Kasumi-1 (cell line): ENCODE measurements around the gene MGAT1.
"Not testable (repeated sequence)": the region's sequence is repeated elsewhere in the genome, so short reads cannot be mapped to it uniquely, and the experiment has no call there.

Experiments used
- DNase-seq, 2 experiments: peaks; one replicate each; lab custom pipeline; 2025; lab: John Stamatoyannopoulos, UW

The MGAT1 gene

GRCh38 chr5:180804129-180804618 lies 1.6 kb upstream of the MGAT1 start:
- no peak for DNase-seq

GRCh38 chr5:180803181-180804128 lies 849 bp upstream of the MGAT1 start:
- peak; percentile 90 to 91 for DNase-seq

DNA sequence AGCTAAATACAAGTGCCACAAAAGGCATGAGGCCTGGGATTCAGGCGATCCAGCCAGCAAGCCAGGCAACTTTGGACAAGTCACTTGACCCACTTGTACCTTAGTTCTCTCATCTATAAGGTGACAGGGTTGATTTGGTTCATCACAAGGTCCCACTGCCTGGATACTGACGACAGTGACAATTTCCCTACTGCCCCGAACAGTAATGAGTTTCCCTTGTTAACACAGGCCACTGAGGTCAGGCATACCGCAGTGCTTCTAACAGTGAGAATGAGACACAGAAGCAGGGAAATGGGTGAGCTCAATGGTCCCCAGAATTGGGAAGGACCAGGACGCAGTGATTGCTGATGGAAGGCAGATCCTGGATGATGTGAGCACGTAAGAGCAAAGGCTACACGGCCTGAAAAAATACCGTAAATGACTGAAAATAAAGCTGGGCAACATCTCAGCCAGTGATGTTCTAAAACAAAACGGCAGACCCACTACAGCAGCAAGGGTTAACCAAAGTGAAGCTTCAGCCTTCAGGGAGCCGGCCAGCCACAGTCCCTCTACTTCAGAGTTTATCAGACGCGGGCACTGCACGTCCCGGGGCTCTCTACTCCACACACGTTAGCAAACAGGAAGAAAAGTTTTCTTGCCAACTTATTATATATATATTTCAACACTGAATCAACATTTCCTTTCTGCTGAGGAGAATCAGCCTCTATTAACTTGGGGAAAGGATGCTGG lies 846 bp downstream of the MGAT1 start:
- DNase-seq: no peak

GRCh38 chr5:180799902-180800801 lies 2.5 kb downstream of the MGAT1 start:
- DNase-seq: no peak

GRCh38 chr5:180799194-180799593 lies 3.4 kb downstream of the MGAT1 start:
- no peak for DNase-seq

DNA sequence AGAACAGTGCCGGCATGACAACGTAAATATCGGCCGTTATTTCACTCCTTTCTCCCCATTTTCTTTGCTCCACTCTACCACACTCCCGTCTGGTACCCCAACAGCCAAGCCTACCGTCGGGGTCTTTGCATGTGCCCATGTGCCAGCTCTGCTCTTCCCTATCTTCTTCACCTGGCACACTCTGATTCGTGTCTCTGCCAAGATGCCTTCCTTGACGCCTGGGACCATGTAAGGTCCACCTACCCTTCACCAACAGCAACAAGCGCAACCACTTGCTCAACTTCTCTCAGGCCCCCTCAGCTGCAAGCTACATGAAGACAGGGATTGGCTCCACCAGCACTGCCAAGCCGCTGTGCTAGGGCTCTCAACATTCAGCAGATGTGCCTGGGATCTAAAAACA lies 4.4 kb downstream of the MGAT1 start:
- no peak for DNase-seq

DNA sequence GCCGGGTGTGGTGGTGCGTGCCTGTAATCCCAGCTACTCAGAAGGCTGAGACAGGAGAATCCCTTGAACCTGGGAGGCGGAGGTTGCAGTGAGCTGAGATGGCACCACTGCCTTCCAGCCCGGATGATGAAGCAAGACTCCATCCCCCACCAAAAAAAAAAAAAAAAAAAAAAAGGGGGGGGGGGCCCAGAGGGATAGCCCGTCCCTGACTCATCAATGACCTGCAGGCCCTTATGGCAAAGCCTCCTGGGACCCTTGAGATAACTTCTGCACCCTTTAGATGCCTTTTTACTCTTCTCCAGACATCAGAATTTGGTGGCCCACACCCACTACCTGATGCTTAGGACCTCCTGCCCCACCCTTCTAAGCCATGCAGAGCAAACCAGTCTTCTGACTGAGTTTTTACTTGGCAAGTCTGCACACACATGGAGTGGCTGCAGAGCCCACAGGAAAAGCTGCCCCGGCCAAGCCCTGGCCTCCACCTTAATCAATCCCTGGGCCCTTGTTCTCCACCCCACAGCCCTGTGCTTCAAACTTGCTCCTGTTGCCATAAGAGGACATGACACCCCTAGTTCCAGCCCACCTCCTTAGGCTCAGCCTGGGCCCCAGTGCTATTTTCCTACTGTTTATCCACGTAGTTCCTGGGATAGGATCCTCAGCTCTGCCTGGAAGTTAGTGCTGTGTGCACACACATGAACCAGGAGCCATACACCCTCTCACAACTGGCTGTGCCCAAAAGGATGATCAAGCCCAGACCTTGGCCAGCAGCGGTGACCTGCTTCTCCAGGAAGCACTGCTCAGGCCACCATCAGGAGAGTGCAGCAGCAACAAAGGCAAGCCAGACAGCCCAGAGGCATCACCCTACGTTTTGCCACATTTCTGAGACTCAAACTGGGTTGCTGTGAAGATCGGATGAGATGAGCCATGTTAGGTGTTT lies 5.1 kb downstream of the MGAT1 start:
- DNase-seq: no peak

GRCh38 chr5:180795771-180796313 lies 6.8 kb downstream of the MGAT1 start:
- no peak for DNase-seq

DNA sequence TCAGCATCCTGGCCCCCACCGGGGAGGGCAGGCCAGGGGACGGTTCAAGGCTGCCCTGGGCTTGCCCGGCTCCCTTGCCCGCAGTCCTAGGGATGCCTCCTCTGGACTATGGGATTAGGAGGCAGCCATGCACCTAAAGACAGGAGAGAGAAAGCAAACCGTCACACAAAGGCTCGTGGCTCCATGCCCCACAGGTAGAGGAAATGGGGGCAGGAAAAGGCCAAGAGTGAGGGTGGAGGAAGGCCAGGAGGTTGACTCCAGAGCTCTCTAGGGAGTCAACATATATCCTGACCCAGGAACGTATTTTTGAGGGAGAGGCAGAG lies 9.7 kb downstream of the MGAT1 start:
- no peak for DNase-seq

- no peak for DNase-seq
These were observed 10.2 kb downstream of the MGAT1 start for GRCh38 chr5:180792287-180792964.

DNA sequence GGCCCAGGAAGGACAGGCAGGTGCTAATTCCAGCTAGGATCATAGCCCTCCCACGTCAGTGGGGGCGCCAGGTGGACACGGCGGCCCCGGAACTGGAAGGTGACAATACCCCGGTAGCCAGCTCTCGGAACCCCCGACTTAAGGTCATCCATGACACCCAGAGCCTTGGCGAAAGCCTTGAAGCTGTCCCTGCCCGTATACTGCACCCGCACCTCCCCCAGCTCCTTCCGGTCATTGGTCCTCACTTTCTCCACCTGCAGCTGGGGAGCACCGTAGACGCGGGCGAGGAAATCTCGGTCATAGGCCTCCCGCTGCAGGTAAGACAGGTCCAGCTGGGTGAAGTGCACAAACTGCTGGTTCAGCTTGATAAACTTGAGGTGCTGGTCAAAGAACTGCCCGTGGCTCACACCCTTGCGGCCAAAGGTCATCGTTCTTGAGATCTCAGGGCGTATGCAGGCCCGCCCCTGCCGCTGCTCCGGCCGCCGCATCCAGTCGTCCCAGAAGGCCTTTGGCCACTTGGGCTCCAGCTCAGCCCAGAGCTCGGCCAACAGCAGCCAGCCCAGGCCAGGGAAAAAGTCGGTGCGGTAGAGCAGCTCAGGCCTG lies 10.9 kb downstream of the MGAT1 start:
- DNase-seq: no peak

GRCh38 chr5:180790524-180790923 lies 12.1 kb downstream of the MGAT1 start:
- no peak for DNase-seq

DNA sequence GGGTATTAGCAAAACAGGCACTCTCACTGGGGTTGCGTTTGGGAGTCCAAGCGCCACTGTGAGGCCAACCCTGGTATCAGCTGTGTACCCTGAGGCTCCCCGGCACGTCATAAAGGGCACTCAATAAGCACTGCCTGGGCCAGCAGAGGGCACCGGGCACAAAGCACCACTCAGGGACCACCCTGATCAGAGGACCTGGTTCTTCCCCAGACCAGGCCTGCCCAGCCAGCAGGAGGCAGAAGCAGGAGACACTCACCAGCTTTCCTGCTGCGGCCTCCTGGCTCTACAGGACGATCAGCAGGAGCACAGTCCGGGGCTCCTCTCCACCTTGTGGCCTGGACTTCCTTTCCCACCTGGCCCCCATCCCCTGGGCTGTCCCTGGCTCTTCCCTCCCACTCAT lies 12.6 kb downstream of the MGAT1 start:
- DNase-seq: peak; percentile 38 to 43

- DNase-seq: not testable (repeated sequence)
These were observed 13.8 kb downstream of the MGAT1 start for GRCh38 chr5:180788651-180789410.

GRCh38 chr5:180787711-180788431 lies 14.7 kb downstream of the MGAT1 start:
- DNase-seq: no peak

GRCh38 chr5:180786531-180787398 lies 15.8 kb downstream of the MGAT1 start:
- peak; percentile 21 to 24 for DNase-seq

DNA sequence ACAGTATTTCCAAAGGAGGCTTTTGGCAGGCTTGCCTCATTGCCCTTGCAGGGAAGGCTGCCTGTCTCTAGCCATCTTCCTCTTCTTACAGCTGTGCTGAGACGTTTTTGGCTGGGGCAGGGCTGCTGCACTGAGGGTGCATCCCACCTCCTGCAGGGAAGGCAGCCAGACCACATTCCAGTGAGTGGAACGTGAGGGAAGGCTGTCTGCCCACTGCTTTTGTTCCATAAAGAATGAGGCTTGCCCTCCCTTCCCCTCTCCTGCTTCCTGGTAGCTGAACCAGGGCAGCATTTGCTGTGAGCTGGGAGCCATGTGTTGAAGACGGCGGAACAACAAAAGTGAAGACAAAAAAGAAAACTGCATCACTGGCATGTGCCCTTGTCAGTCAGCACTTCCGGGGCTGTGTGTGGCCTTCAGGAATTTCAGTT lies 16.8 kb downstream of the MGAT1 start:
- peak; percentile 54 to 71 for DNase-seq
